Endothelial cell of umbilical vein (primary cell): ENCODE data around the gene GPR176. TPM values are rescaled to one million over a fixed set of nuclear protein-coding genes. Genes with fewer than 3 reads are reported as not detected.

Experiments
- BruUV-seq: library from RNA; stranded (reverse); fragments of 400-500 nt; replicated peaks from 2 replicates; lab custom pipeline; 2021; lab: Mats Ljungman, UMichigan
- CTCF ChIA-PET: fragments of 300-600, 350-600 bp; sonication (Branson Sonifier 250); formaldehyde crosslinking; loops from one replicate; lab custom pipeline; 2021; ENCODE audit warnings: antibody characterized with exemption, inconsistent platforms; lab: Charles Lee
- POLR2A ChIA-PET: fragments of 300-600, 350-600 bp; sonication (Branson Sonifier 250); formaldehyde crosslinking; loops from one replicate; lab custom pipeline; 2021; ENCODE audit warnings: antibody characterized with exemption, inconsistent platforms; lab: Charles Lee
- DNase-seq: peaks from one replicate; pipeline ENCODE4 v3.0.0-alpha.2; 2011; ENCODE audit warnings: low read depth, low spot score
- FAIRE-seq: peaks from 2 replicates; lab custom pipeline; 2011; peaks lifted over from hg19 to GRCh38; lab: Jason Lieb, UNC
- H2AFZ ChIP-seq: 2 replicates; pipeline ENCODE4 v1.6.0; 2012; ENCODE audit warnings: low read depth, low read length, control low read depth, inconsistent platforms
- H3K27ac ChIP-seq: 2 replicates; pipeline ENCODE4 v1.5.1; 2011; ENCODE audit warnings: low read depth, mild to moderate bottlenecking, control low read depth, low read length, moderate library complexity; ENCODE audit not compliant: insufficient read depth
- H3K27me3 ChIP-seq, 2 experiments: 2 replicates each; pipeline versions ENCODE4 v1.6.0 to v1.6.1; 2011; ENCODE audit warnings: low read length in 2 of 2, mixed read lengths in 1 of 2; ENCODE audit not compliant: control insufficient read depth in 2 of 2, insufficient read depth in 2 of 2
- H3K36me3 ChIP-seq, 2 experiments: 2 replicates in 1 of 2; 3 replicates in 1 of 2; pipeline ENCODE4 v1.5.1; 2011; ENCODE audit warnings: low read length in 2 of 2, mild to moderate bottlenecking in 1 of 2, moderate library complexity in 1 of 2; ENCODE audit not compliant: control insufficient read depth in 2 of 2, insufficient read depth in 2 of 2; ENCODE audit errors: extremely low read depth in 1 of 2
- H3K4me1 ChIP-seq: 3 replicates; pipeline ENCODE4 v1.5.1; 2011; ENCODE audit warnings: mild to moderate bottlenecking, low read length; ENCODE audit not compliant: control insufficient read depth, insufficient read depth; ENCODE audit errors: extremely low read depth
- H3K4me2 ChIP-seq: 2 replicates; pipeline ENCODE4 v1.6.1; 2011; ENCODE audit warnings: low read length, control low read depth, mixed read lengths; ENCODE audit not compliant: insufficient read depth
- H3K4me3 ChIP-seq, 3 experiments: fragments of 200-600 bp in 1 of 3; sonication (generic), shearing (Covaris generic) in 1 of 3; replicated peaks in 1 of 3; 2 replicates each; pipeline ENCODE4 v1.5.1; 2011 to 2016; ENCODE audit warnings: control low read depth in 3 of 3, low read length in 3 of 3, mild to moderate bottlenecking in 2 of 3, inconsistent platforms in 1 of 3, low read depth in 1 of 3, moderate library complexity in 1 of 3; ENCODE audit not compliant: insufficient read depth in 1 of 3
- H3K79me2 ChIP-seq: 2 replicates; pipeline ENCODE4 v1.6.0; 2012; ENCODE audit warnings: low read length, inconsistent platforms; ENCODE audit not compliant: control insufficient read depth, insufficient read depth
- H3K9ac ChIP-seq: replicated peaks from 2 replicates; pipeline ENCODE3; 2011; ENCODE audit warnings: low read length, control low read depth; ENCODE audit not compliant: insufficient read depth; ENCODE audit errors: extremely low read depth
- H3K9me1 ChIP-seq: replicated peaks from 3 replicates; pipeline ENCODE4 v1.6.0; 2011; ENCODE audit warnings: mild to moderate bottlenecking, low read length; ENCODE audit not compliant: control insufficient read depth, insufficient read depth; ENCODE audit errors: extremely low read depth
- H3K9me3 ChIP-seq: replicated peaks from 2 replicates; pipeline ENCODE4 v1.5.1; 2012; ENCODE audit warnings: low read length, inconsistent platforms; ENCODE audit not compliant: control insufficient read depth, insufficient read depth
- H4K20me1 ChIP-seq: replicated peaks from 2 replicates; pipeline ENCODE3; 2011; ENCODE audit warnings: mild to moderate bottlenecking, low read length; ENCODE audit not compliant: control insufficient read depth, insufficient read depth; ENCODE audit errors: extremely low read depth
- CTCF ChIP-seq, 2 donors: IDR thresholded peaks; 1 replicate in 1 of 2; 2 replicates in 1 of 2; pipeline ENCODE4 v1.5.1; 2011; ENCODE audit warnings: low read length in 2 of 2, mild to moderate bottlenecking in 2 of 2, moderate library complexity in 2 of 2, control low read depth in 1 of 2, inconsistent platforms in 1 of 2, low read depth in 1 of 2; ENCODE audit not compliant: insufficient read depth in 1 of 2; ENCODE audit errors: extremely low read depth in 1 of 2
- EZH2 ChIP-seq: IDR thresholded peaks from 2 replicates; pipeline ENCODE4 v1.6.1; 2012; ENCODE audit warnings: borderline replicate concordance, low read depth, mild to moderate bottlenecking, moderate library complexity, low read length, inconsistent platforms; ENCODE audit not compliant: severe bottlenecking
- FOS ChIP-seq: IDR thresholded peaks from 2 replicates; pipeline ENCODE4 v1.6.1; 2011; ENCODE audit warnings: mild to moderate bottlenecking, low read length, moderate library complexity, borderline replicate concordance; ENCODE audit not compliant: insufficient read depth
- GATA2 ChIP-seq: IDR thresholded peaks from 2 replicates; pipeline ENCODE4 v1.7.0; 2011; ENCODE audit warnings: low read depth, mild to moderate bottlenecking, moderate library complexity, mixed read lengths, low read length; ENCODE audit not compliant: insufficient read length, insufficient read depth
- JUN ChIP-seq: IDR thresholded peaks from 2 replicates; pipeline ENCODE4 v1.6.1; 2011; ENCODE audit warnings: borderline replicate concordance, low read depth; ENCODE audit not compliant: insufficient read length, insufficient read depth
- MAX ChIP-seq: IDR thresholded peaks from 2 replicates; pipeline ENCODE4 v1.6.1; 2011; ENCODE audit not compliant: insufficient read depth, insufficient read length
- MYC ChIP-seq: IDR thresholded peaks from one replicate; pipeline ENCODE4 v1.6.1; 2011; ENCODE audit warnings: mild to moderate bottlenecking, low read depth, low read length
- POLR2A ChIP-seq: IDR thresholded peaks from 2 replicates; pipeline ENCODE4 v1.6.1; 2012; ENCODE audit warnings: low read depth, mild to moderate bottlenecking, control low read depth, low read length
- POLR2AphosphoS5 ChIP-seq: IDR thresholded peaks from 2 replicates; pipeline ENCODE4 v1.6.1; 2012; ENCODE audit warnings: low read depth, mild to moderate bottlenecking, control low read depth, low read length, moderate library complexity; ENCODE audit not compliant: insufficient read depth
- dilution Hi-C: fragments of 300-500 bp; cut with MboI; formaldehyde crosslinking; loops from one replicate; pipeline ENCODE4 v1.15.0; 2019; ENCODE audit warnings: low sequenced_read_pairs; ENCODE audit not compliant: extremely low pct_ligation_motif_present
- intact Hi-C: fragments of 100-400 bp; cut with micrococcal nuclease; formaldehyde crosslinking; loops from one replicate; pipeline ENCODE4 v1.10.0; 2022
- polyA plus RNA-seq, 4 experiments: library from polyadenylated mRNA; depleted of rRNA in 3 of 4; stranded (reverse) in 3 of 4; unstranded in 1 of 4; fragments of >200 nt; gene quantifications; 2 replicates each; pipeline versions ENCODE4 v1.2.1 to v1.2.3, GENCODE V29; 2011 to 2012; ENCODE audit warnings: missing spikeins in 1 of 4
- total RNA-seq: library from RNA; stranded (reverse); gene quantifications from 2 replicates; pipeline ENCODE4 v1.2.3, GENCODE V29; 2021

GPR176 gene
- total and polyA plus RNA-seq, 2 donors (not counting 3 experiments of a cell fraction or from before 2014, with no cell fraction given): 35.3 to 68.7 TPM

- intact Hi-C loops: loop anchor here (5.0 kb wide), 4 partner anchors 46 to 334 kb away; partner anchors contain the start of gene BMF
- POLR2A ChIA-PET: no interaction called here
These were observed 11.5 kb upstream of the GPR176 start for GRCh38 chr15:39931615-39932014.

GRCh38 chr15:39926526-39926925, 6.5 kb upstream of the GPR176 start:
- no peaks in the 10 kb centered on the region for H3K79me2 ChIP-seq
- H4K20me1 ChIP-seq: no peaks in the 10 kb centered on the region
- TF ChIP-seq POLR2AphosphoS5 (no peak), JUN (no peak), MAX (no peak), MYC (no peak), FOS (no peak), CTCF (IDR thresholded peaks at IDR 0.05; ENCODE audit: extremely low read depth in 1 of 2, insufficient read depth in 1 of 2, low read depth in 1 of 2, low read length in 2 of 2) (no peak), POLR2A (no peak), GATA2 (no peak), EZH2 (no peak)
- H3K4me1 ChIP-seq: peaks cover 5% of the 10 kb centered on the region
- intact Hi-C loops (loop anchor here (10.0 kb wide), 1 partner anchor 302 kb away; no protein-coding TSS in a partner anchor), dilution Hi-C loops (no loop called here)
- H3K27ac ChIP-seq: no peak overlapping the region
- no peaks in the 10 kb centered on the region for H3K9me1 ChIP-seq
- no peak overlapping the region for H2AFZ ChIP-seq
- FAIRE-seq: no peak
- no peaks in the 10 kb centered on the region for H3K36me3 ChIP-seq
- H3K4me2 ChIP-seq: no peak overlapping the region
- POLR2A ChIA-PET: no interaction called here
- H3K9me3 ChIP-seq: no peaks in the 10 kb centered on the region
- no peak overlapping the region for H3K9ac ChIP-seq
- no peak overlapping the region for H3K4me3 ChIP-seq
- CTCF ChIA-PET: interaction anchor here (1.3 to 2.1 kb wide), 3 partner anchors 7 to 38 kb away, joined by 4 to 14 read pairs (median 5); partner anchors contain the start of gene EIF2AK4
- H3K27me3 ChIP-seq: no peaks in the 10 kb centered on the region
- DNase-seq: no peak
- BruUV-seq: no TSS peak

More at GRCh38 chr15:39931615-39932014, 11.5 kb upstream of the GPR176 start:
- Histone ChIP-seq H3K9me3 (no peaks in the 10 kb centered on the region), H3K9ac (no peak overlapping the region), H3K4me3 (no peak overlapping the region), H3K4me2 (no peak overlapping the region), H3K27me3 (no peaks in the 10 kb centered on the region), H2AFZ (no peak overlapping the region), H3K9me1 (no peaks in the 10 kb centered on the region), H3K27ac (no peak overlapping the region), H3K4me1 (peaks cover 20% of the 10 kb centered on the region), H3K36me3 (no peaks in the 10 kb centered on the region), H3K79me2 (peaks cover 25% of the 10 kb centered on the region), H4K20me1 (no peaks in the 10 kb centered on the region)
- BruUV-seq: no TSS peak
- no peak for TF ChIP-seq POLR2A
- FAIRE-seq: no peak
- dilution Hi-C loops: no loop called here
- DNase-seq: no peak
- CTCF ChIA-PET: interaction anchor here (0.7 to 1.4 kb wide), 6 partner anchors 12 to 175 kb away, joined by 4 to 12 read pairs (median 6); partner anchors contain the start of gene GPR176
